Fibroblast of skin of scalp (primary cell): Measurements from ENCODE around the gene S1PR3.

Experiments used
- DNase-seq: peaks from one replicate; pipeline ENCODE4 v3.0.0-alpha.2; 2013

Gene S1PR3

GRCh38 chr9:88969646-88970373 is 21.5 kb upstream of the S1PR3 start:
- DNase-seq, result no peak

GRCh38 chr9:88971131-88971960 is 19.9 kb upstream of the S1PR3 start:
- no peak for DNase-seq

- no peak for DNase-seq
These were observed 18.9 kb upstream of the S1PR3 start for GRCh38 chr9:88972401-88972800.

GRCh38 chr9:88973281-88974045 is 17.8 kb upstream of the S1PR3 start:
- no peak for DNase-seq

GRCh38 chr9:88974641-88975040 is 16.6 kb upstream of the S1PR3 start:
- no peak for DNase-seq

- DNase-seq, result no peak
These were observed 15.0 kb upstream of the S1PR3 start for GRCh38 chr9:88975966-88976889.

- DNase-seq, result no peak
These were observed 14.4 kb upstream of the S1PR3 start for GRCh38 chr9:88976890-88977257.

GRCh38 chr9:88978034-88978433 is 13.2 kb upstream of the S1PR3 start:
- no peak for DNase-seq

- no peak for DNase-seq
These were observed 12.2 kb upstream of the S1PR3 start for GRCh38 chr9:88979021-88979420.

- DNase-seq, result no peak
These were observed 11.5 kb upstream of the S1PR3 start for GRCh38 chr9:88979791-88980190.

- peak; percentile 68 for DNase-seq
These were observed 10.5 kb upstream of the S1PR3 start for GRCh38 chr9:88980740-88981203.

- no peak for DNase-seq
These were observed 7.3 kb upstream of the S1PR3 start for GRCh38 chr9:88983865-88984542.

- no peak for DNase-seq
These were observed 6.8 kb upstream of the S1PR3 start for GRCh38 chr9:88984543-88984883.

- DNase-seq, result no peak
These were observed 5.7 kb upstream of the S1PR3 start for GRCh38 chr9:88985616-88986015.

- no peak for DNase-seq
These were observed 4.5 kb upstream of the S1PR3 start for GRCh38 chr9:88986776-88987175.

- no peak for DNase-seq
These were observed 3.6 kb upstream of the S1PR3 start for GRCh38 chr9:88987661-88988060.

GRCh38 chr9:88988796-88989641 is 2.2 kb upstream of the S1PR3 start:
- DNase-seq, result peak; percentile 33

GRCh38 chr9:88990041-88990728 is 1.1 kb upstream of the S1PR3 start:
- no peak for DNase-seq

GRCh38 chr9:88990729-88991065 is 571 bp upstream of the S1PR3 start:
- no peak for DNase-seq

- no peak for DNase-seq
These were observed 1.3 kb downstream of the S1PR3 start for GRCh38 chr9:88992556-88992955.
